SIG-M5 treated with dmso at 0.1 percent for 504 hours (cell line): Measurements from ENCODE around the gene TICAM1.
A peak's percentile ranks its signal among the peaks of the same experiment; 100 is the strongest.
"Not testable (repeated sequence)": the region's sequence is repeated elsewhere in the genome, so short reads cannot be mapped to it uniquely, and the experiment has no call there.

Source experiments
- DNase-seq: peaks from one replicate; lab custom pipeline; 2025; ENCODE audit not compliant: unreplicated experiment; lab: John Stamatoyannopoulos, UW

The TICAM1 gene

DNA sequence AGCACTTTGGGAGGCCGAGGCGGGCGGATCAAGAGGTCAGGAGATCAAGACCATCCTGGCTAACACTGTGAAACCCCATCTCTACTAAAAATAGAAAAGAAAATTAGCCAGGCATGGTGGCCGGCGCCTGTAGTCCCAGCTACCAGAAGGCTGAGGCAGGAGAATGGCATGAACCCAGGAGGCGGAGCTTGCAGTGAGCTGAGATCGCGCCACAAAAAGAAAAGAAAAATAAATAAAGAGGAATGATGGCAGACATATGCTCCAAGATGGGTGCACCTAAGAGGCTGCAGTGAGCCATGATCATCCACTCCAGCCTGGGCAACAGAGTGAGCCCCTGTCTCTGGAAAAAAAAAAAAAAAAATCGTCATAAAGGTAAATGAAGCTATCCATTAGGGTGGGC is 14.5 kb upstream of the TICAM1 start:
- not testable (repeated sequence) for DNase-seq

DNA sequence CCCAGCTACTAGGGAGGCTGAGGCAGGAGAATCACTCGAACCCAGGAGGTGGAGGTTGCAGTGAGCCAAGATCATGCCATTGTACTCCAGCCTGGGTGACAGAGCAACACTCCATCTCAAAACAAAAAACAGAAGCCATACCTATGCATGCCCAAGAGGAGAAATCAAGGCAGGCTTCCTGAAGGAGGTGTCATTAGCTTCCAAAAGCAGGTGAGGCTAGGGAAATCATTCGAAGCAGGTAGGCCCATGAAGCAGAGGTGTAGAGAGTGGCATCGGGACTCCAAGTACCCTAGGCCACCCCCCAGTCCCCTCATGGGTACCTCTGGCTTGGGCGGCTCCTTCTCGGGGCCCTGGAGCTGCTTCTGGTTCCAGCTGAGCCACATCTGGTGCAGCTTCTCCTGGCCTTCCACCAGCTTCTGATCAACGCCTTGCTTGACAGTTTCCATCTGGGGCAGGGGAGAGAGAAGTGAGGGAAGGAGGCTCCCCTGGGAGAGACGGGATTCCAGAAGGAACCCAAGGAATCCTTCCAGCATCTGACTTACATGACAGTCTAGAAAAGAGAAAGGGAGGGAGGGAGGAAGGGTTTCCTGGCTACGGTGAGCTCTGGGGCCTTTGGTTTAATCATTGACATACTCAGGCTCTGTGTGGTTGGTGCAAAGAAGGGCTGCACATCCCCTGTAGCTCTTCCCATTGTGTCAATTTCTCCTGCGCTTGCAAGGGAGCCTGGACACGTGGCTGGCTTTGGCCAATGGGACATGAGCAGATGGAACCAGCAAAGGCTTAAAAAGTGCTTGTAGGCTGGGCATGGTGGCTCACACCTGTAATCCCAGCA is 13.1 kb upstream of the TICAM1 start:
- DNase-seq: no peak

DNA sequence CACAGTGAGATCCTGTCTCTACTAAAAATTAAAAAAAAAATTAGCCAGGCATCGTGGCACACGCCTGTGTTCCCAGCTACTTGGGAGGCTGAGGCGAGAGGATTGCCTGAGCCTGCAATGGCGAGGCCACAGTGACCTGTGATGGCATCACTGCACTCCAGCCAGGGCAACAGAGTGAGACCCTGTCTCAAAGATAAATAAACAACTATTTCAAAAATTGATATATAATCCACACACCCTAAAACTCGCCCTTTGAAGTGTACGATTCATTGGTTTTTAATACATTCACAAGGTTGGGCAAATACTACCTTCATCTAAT is 12.1 kb upstream of the TICAM1 start:
- no peak for DNase-seq

- DNase-seq: no peak
Observed at GRCh38 chr19:4839192-4839591, 7.7 kb upstream of the TICAM1 start.

- DNase-seq: no peak
Observed at GRCh38 chr19:4832776-4833175, 1.3 kb upstream of the TICAM1 start.

DNA sequence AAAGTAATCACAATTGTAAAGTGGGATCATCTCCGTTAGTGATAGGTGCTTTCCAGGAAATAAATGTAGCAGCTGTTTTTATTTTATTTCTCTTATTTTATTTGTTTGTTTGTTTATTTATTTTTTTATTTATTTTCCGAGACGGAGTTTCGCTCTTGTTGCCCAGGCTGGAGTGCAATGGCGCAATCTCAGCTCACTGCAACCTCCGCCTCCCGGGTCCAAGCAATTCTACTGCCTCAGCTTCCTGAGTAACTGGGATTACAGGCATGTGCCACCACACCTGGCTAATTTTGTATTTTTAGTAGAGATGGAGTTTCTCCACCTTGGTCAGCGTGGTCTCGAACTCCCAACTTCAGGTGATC is 448 bp upstream of the TICAM1 start:
- DNase-seq: not testable (repeated sequence)

DNA sequence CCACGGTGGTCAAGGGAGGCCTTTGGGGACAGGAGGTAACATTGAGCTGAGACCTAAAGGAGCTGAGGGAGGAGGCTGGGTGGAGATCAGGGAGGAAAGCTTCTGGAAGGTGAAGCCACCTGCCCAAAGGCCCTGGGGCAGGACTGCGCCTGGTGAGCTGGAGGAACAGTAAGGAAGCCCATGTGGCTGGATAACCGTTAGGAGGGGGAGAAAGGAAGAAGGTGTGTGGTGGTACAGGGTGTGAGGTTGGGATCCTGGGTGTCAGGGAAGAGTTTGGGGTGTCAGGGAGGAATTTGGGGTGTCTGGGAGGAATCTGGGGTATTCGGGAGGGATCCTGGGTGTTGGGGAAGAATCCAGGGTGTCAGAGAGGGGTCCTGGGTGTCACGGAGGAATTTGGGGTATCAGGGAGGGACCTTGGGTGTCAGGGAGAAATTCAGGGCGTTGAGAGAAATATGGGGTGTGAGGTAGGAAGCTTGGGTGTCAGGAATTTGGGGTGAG is 695 bp downstream of the TICAM1 start:
- no peak for DNase-seq

DNA sequence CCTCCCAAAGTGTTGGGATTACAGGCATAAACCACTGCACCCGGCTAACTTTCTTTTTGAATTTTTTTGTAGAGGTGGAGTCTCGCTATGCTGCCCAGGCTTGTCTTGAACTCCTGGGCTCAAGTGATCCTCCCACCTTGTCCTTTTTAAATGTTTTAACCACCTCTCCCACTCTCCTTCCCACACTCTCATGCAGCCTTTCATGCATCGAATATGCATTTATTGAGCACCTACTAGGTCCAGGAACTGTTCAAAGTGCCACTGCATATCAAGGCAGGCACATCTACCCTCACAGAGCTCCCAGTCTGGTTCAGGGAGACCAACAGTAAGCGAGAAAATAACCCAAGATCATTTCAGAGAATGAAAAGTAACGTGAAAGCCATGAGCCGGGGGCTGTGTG is 1.2 kb downstream of the TICAM1 start:
- DNase-seq: no peak

DNA sequence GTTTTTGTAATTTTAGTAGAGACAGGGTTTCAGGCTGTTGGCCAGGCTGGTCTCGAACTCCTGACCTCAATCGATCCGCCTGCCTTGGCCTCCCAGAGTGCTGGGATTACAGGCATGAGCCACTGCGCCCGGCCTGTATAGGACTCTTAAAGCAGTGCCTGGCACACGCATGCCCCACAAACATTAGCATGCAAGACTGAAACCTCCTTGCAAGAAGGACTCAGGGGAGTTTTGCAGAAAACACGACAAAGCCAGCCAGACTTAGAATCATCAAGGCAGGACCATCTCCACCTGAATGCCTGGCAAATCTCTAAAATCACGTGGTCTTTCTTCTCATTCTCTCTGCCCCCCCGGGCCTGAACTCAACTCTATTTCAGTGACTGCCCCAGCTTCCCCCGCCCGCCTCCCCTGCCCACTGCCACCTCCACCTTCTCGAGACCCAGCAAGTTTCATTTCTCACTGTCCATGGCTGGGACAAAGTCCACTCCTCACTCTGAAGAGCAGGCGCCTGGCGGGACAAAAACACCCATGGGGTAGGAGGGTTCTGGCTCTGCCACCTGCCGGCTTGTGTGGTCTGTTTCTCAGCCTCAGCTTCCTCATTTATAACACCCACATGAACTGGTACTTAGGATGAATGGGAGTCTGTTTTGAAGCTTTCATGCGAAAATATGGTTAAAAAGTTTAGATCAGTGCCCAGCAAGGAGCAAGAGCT is 2.4 kb downstream of the TICAM1 start:
- peak; percentile 43 for DNase-seq

DNA sequence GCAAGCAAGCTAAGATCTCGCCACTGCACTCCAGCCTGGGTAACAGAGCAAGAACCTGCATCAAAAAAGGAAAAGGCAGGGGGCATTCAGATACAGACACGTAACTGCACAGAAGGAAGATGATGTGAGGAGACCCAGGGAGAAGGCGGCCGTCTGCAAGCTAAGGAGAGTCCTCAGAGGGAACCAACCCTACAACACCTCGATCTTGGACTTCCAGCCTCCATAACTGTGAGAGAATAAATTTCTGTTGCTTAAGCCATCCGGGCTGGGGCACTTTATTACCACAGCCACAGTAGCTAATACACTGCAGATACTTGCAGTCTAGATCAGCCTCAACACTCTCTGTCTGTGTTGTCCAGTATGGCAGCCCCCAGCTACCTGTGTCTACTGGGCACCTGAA is 7.9 kb downstream of the TICAM1 start:
- DNase-seq: no peak

- not testable (repeated sequence) for DNase-seq
Observed at GRCh38 chr19:4822354-4822753, 9.2 kb downstream of the TICAM1 start.

GRCh38 chr19:4821265-4821664 is 10.2 kb downstream of the TICAM1 start:
- DNase-seq: no peak

GRCh38 chr19:4817467-4818277 is 13.8 kb downstream of the TICAM1 start:
- DNase-seq: no peak

DNA sequence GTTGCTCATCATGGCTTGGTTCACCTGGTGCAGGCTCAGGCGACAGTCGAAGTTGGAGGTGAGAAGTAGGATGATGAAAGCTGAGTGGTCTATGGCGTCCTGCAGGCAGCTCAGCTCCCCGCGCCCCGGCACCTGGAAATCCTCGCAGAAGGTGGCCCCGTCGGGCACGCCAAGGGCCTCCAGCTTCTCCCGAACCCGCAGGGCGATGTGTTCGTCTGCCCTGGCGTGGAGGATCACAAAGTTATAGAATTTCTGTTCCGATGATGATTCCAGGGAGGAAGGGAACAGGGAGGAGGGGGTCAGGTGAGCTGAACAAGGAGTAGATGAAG is 14.6 kb downstream of the TICAM1 start:
- DNase-seq: no peak

DNA sequence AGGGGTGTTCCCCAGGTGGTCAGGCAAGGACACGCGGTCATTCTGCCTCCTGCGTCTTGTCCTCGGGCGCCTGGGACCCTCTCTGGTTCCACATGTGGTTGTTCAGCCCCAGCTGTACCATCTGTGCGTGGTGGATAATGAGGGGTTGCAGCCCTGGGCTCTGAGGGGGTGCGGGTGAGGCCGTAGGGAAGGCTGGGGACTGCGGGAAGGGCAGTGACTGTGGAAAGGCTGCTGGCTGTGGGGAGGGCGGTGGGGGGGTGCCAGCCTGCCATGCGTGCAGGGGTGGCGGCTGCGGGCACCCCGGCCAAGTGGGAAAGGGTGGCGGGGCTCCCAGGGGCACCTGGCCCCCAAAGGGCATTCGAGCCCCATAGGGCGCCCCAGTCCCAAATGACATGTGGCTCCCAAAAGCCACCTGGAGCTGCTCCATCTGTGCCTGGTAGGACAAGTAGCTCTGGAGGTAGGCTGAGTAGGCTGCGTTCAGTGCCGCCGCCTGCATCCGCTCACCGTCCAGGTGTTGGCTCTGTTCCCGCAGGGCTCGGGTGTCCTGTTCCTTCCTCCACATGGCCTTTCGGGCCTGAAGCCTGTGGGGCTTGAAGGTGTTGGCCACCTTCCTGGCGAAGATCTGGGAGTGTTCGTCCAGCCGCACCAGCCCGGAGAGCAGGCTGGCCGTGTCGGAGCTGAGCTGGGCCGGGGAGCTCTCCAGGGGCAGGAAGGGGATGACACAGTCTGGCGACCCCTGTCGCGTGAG is 15.1 kb downstream of the TICAM1 start:
- no peak for DNase-seq

- peak; percentile 93 for DNase-seq
Observed at GRCh38 chr19:4815426-4816201, 15.9 kb downstream of the TICAM1 start.

DNA sequence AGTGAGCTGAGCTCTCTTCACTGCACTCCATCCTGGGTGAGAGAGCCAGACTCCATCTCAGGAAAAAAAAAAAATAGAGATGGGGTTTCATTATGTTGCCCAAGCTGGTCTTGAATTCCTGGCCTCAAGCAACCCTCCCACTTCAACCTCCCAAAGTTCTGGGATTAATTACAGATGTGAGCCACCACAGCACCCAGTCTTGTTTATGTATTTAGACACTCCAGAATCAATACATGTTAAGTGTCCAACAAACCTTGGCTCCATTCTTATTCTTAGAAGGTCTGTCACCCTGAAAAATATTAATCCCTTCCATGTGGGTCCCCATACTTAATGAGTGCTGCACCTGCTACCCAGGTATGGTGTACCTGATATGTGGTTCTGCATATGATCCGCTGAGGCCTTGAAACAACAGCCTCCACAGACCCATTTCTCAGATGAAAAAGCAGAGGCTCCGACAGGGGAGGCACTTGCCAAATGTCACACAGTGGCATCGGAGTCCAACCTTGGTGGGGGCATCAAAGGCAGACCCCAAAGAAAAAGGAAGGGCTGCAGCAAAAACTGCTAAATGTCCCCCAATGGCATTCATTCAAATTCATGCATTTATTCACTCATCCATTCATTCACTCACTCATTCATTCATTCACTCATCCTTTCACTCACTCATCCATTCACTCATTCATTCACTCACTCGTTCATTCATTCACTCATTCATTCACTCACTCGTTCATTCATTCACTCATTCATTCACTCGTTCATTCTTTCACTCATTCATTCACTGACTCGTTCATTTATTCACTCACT is 16.7 kb downstream of the TICAM1 start:
- DNase-seq: no peak

DNA sequence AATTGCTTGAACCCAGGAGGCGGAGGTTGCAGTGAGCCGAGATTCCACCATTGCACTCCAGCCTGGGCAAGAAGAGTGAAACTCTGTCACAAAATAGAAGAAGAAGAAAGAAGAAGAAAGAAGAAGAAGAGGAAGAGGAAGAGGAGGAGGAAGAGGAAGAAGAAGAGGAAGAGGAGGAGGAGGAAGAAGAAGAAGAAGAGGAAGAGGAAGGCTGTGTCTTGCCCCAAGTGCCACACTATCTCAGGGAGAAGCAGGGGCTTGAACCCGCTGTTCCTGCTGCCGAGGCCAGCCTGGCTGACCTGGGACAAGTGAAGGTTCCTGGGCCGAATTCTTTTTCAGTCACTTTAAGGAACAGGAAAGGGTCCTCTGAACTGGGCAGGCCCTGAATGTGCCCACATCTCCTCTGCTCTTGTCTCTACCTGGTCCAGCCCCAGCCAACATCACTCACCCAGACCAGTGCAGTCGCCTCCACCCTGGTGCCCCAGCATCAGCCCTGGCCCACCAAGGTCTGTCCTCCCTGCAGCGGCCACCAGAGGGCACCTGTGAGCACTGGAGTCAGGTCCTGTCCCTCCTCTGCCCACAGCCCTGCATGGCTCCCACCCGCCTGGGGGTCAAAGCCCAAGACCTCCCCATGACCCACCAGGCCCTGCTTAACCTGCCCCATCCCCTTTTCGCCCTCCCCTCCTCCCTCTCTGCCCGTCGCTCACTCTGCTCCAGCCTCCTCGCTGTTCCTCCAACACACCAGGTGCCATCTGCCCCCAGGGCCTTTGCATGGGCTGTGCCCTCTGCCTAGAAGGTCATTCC is 20.0 kb downstream of the TICAM1 start:
- DNase-seq: peak; percentile 28

- DNase-seq: peak; percentile 68
Observed at GRCh38 chr19:4807188-4807587, 24.3 kb downstream of the TICAM1 start.
